GM23338 (cell line): ENCODE data around the gene TMEM134.

Experiments
- CREB1 ChIP-seq: fragments of 250-450 bp; sonication (Bioruptor Pico); IDR thresholded peaks from 2 replicates; pipeline ENCODE4 v1.5.0; 2020; ENCODE audit warnings: low read depth, mild to moderate bottlenecking, moderate library complexity
- CTCF ChIP-seq, 2 experiments: fragments of 200-600 bp in 1 of 2; sonication (generic) in 1 of 2; conservative IDR thresholded peaks; 2 replicates each; pipeline versions ENCODE4 v1.5.1 to v1.6.1; 2016 to 2017; ENCODE audit warnings: antibody characterized with exemption in 2 of 2, low read depth in 2 of 2, mild to moderate bottlenecking in 2 of 2, moderate library complexity in 1 of 2
- EZH2 ChIP-seq: fragments of 200-600 bp; sonication (generic); IDR thresholded peaks from one replicate; pipeline ENCODE4 v1.8.0; 2017; ENCODE audit warnings: antibody characterized with exemption, mild to moderate bottlenecking, low read depth; ENCODE audit not compliant: unreplicated experiment
- EZH2phosphoT487 ChIP-seq: fragments of 200-600 bp; sonication (generic); IDR thresholded peaks from one replicate; pipeline ENCODE4 v1.8.1; 2018; ENCODE audit warnings: antibody characterized with exemption; ENCODE audit not compliant: unreplicated experiment
- POLR2AphosphoS5 ChIP-seq: IDR thresholded peaks from 2 replicates; pipeline ENCODE4 v1.6.1; 2016; ENCODE audit warnings: antibody characterized with exemption, low read depth
- REST ChIP-seq: IDR thresholded peaks from one replicate; pipeline ENCODE4 v1.6.1; 2018; ENCODE audit warnings: antibody characterized with exemption; ENCODE audit not compliant: unreplicated experiment

- no peak for TF ChIP-seq CTCF (conservative IDR thresholded peaks at IDR 0.05; ENCODE audit: low read depth in 2 of 2)
- no peak for TF ChIP-seq CREB1 (CRISPR knock-in tag)
- TF ChIP-seq EZH2, result no peak
- no peak for TF ChIP-seq POLR2AphosphoS5
- TF ChIP-seq REST, result no peak
- no peak for TF ChIP-seq EZH2phosphoT487
Measured at GRCh38 chr11:67434395-67434881, 34.6 kb downstream of the TMEM134 start.
